Measurements from ENCODE around the gene USP47. TPM values are rescaled to one million over a fixed set of nuclear protein-coding genes. Genes with fewer than 3 reads are reported as not detected.

The USP47 gene
- total and polyA plus RNA-seq, 9 of the 15 experiments (the other 6 are each of a cell fraction or from before 2014, with no cell fraction given) = 13.1 to 63.6 (median 34.7) TPM

- intact Hi-C loops (cut with micrococcal nuclease) = no loop called here
- H3K4me1 ChIP-seq (replicated peaks in 1 of 2; ENCODE audit: control insufficient read depth in 2 of 2, insufficient read depth in 2 of 2, low read length in 2 of 2) = peaks cover 2 to 26% of the 10 kb centered on the region in 2 experiments
- H3K79me2 ChIP-seq (ENCODE audit: control insufficient read depth, insufficient read depth, low read length) = no peaks in the 10 kb centered on the region
- H3K9ac ChIP-seq (ENCODE audit: insufficient read depth in 1 of 2, low read depth in 2 of 2, low read length in 2 of 2) = no peak overlapping the region
- BruUV-seq (replicated peaks) = no TSS peak
- no peak overlapping the region for H3K27ac ChIP-seq (ENCODE audit: extremely low read depth, low read depth, low read length)
- no peak overlapping the region for H3K4me2 ChIP-seq (ENCODE audit: insufficient read depth, low read length)
- no peak overlapping the region for H3K4me3 ChIP-seq
- ATAC-seq (no peak; the same call in 1 of the 3 replicates), FAIRE-seq (no peak), DNase-seq (ENCODE audit: extremely low read depth in 1 of 4, low spot score in 3 of 4) (no peak)
- in situ Hi-C loops (cut with MboI) = loop anchor here (10.0 kb wide), 1 partner anchor 468 kb away; no protein-coding TSS in a partner anchor
- 25% methylated on average over 2 of the region's 2 CpGs for WGBS (ENCODE audit: insufficient coverage, low coverage, missing lambda C conversion rate)
- CTCF ChIA-PET (ENCODE audit: low intra/inter-chr PET ratio) = no interaction called here
- H3K36me3 ChIP-seq (ENCODE audit: control insufficient read depth, insufficient read depth, low read length) = no peaks in the 10 kb centered on the region
- no peaks in the 10 kb centered on the region for H3K9me3 ChIP-seq (replicated peaks; ENCODE audit: control insufficient read depth, insufficient read depth, low read depth, low read length)
- H3K9me1 ChIP-seq (ENCODE audit: control insufficient read depth, insufficient read depth, low read length) = no peaks in the 10 kb centered on the region
- no peaks in the 10 kb centered on the region for H3K27me3 ChIP-seq (ENCODE audit: control insufficient read depth in 2 of 2, insufficient read depth in 2 of 2, low read length in 2 of 2)
- no peak overlapping the region; the same call in 1 of the 2 replicates for H2AFZ ChIP-seq (ENCODE audit: low read depth, low read length)
- H4K20me1 ChIP-seq (replicated peaks; ENCODE audit: control insufficient read depth, insufficient read depth, low read length) = no peaks in the 10 kb centered on the region
- POLR2A ChIA-PET = interaction anchor here (1.0 to 1.2 kb wide), 2 partner anchors 24 to 26 kb away, joined by 3 read pairs; no protein-coding TSS in a partner anchor
- TF ChIP-seq PHF21A (IDR thresholded peaks at IDR 0.05; ENCODE audit: borderline replicate concordance, low read depth) = no peak
- no peak for TF ChIP-seq ETS2 (tag; IDR thresholded peaks at IDR 0.05; ENCODE audit: borderline replicate concordance, poor library complexity, severe bottlenecking)
- TF ChIP-seq HNRNPLL (IDR thresholded peaks at IDR 0.05; ENCODE audit: low read depth, low read length, poor library complexity, severe bottlenecking) = no peak
- TF ChIP-seq ZNF589 (CRISPR knock-in tag; IDR thresholded peaks at IDR 0.05; ENCODE audit: low read depth) = no peak
- no peak for TF ChIP-seq HES1 (IDR thresholded peaks at IDR 0.05; ENCODE audit: low read depth)
- TF ChIP-seq OTX1 (CRISPR knock-in tag; IDR thresholded peaks at IDR 0.05) = no peak
- TF ChIP-seq ZNF584 (CRISPR knock-in tag; IDR thresholded peaks at IDR 0.05; ENCODE audit: low read depth) = no peak
- peak; percentile 38; the same call in 1 of the 2 replicates for TF ChIP-seq PML (IDR thresholded peaks at IDR 0.05; ENCODE audit: low read length)
- TF ChIP-seq GTF2E2 (tag; IDR thresholded peaks at IDR 0.05) = no peak
- no peak for TF ChIP-seq PHB (CRISPR knock-in tag; IDR thresholded peaks at IDR 0.05)
- TF ChIP-seq EP300 (IDR thresholded peaks at IDR 0.05; ENCODE audit: low read length) = no peak
- no peak for TF ChIP-seq C11orf30 (IDR thresholded peaks at IDR 0.05; ENCODE audit: low read depth)
- no peak for TF ChIP-seq TAF9B (IDR thresholded peaks at IDR 0.05; ENCODE audit: partially characterized antibody)
- TF ChIP-seq LCOR (CRISPR knock-in tag; IDR thresholded peaks at IDR 0.05) = no peak
Measured at GRCh38 chr11:11816511-11817314, 25.1 kb upstream of the USP47 start.
